Mucosa of descending colon (tissue), 3 donors: ENCODE measurements around the gene RPS6KA5. TPM values are rescaled to one million over a fixed set of nuclear protein-coding genes. Genes with fewer than 3 reads are reported as not detected.

ENCODE experiments used
- ATAC-seq: fragments of 200-7000 bp; cut with Tn5 transposase; one replicate; pipeline ENCODE4 v1.9.1; 2020; ENCODE audit warnings: mild to moderate bottlenecking, moderate library complexity
- DNase-seq, 3 donors: peaks; one replicate each; pipeline ENCODE4 v3.0.0-alpha.2; 2020
- H3K36me3 ChIP-seq: fragments of 200-600 bp; one replicate; pipeline ENCODE4 v1.8.0; 2021; ENCODE audit warnings: low read depth, mild to moderate bottlenecking
- H3K4me1 ChIP-seq: fragments of 200-600 bp; one replicate; pipeline ENCODE4 v1.8.0; 2021; ENCODE audit warnings: low read depth, mild to moderate bottlenecking
- H3K4me3 ChIP-seq: fragments of 200-600 bp; one replicate; pipeline ENCODE4 v1.8.0; 2021; ENCODE audit warnings: mild to moderate bottlenecking
- H3K9me3 ChIP-seq: fragments of 200-600 bp; one replicate; pipeline ENCODE4 v1.8.0; 2021; ENCODE audit warnings: mild to moderate bottlenecking
- CTCF ChIP-seq: fragments of 200-600 bp; IDR thresholded peaks from one replicate; pipeline ENCODE4 v1.8.0; 2022; ENCODE audit warnings: antibody characterized with exemption, mild to moderate bottlenecking
- intact Hi-C, 2 donors: fragments of 100-400 bp; cut with DNase I in 1 of 2; cut with micrococcal nuclease in 1 of 2; formaldehyde crosslinking; loops; one replicate each; pipeline versions ENCODE4 v1.11.0 to v1.11.1; 2022; cut with DNase I, micrococcal nuclease
- total RNA-seq, 3 donors: library from RNA; stranded (reverse); fragmentation: NEBNext Ultra II Directional in 2 of 3; extraction: Animal tissue kit (Norgen Biotek cat#: 25700) in 2 of 3; gene quantifications; one replicate each; pipeline versions ENCODE4 v1.2.1 to v1.2.4, GENCODE V29; 2021 to 2023
- donor health status: DM: no; HTN: no; CAD: no; lungs with moderate emphysema.
- donor health status: DM: no; HTN: no; CAD: no.
- donor health status: DM: no; HTN: yes; CAD: no.

RPS6KA5 gene
- total RNA-seq, 3 donors from 2014 or later = 25.0 to 41.5 (median 27.2) TPM

GRCh38 chr14:90886297-90886815 lies 174.1 kb downstream of the RPS6KA5 start:
- H3K36me3 ChIP-seq = no peaks in the 10 kb centered on the region
- no peak overlapping the region for H3K4me3 ChIP-seq
- intact Hi-C loops = no loop called here
- no peak for DNase-seq
- H3K4me1 ChIP-seq = no peaks in the 10 kb centered on the region
- no peak for ATAC-seq
- TF ChIP-seq CTCF = no peak
- H3K9me3 ChIP-seq = no peaks in the 10 kb centered on the region

GRCh38 chr14:90883782-90884181 lies 176.7 kb downstream of the RPS6KA5 start:
- no peak for ATAC-seq
- Histone ChIP-seq H3K4me1 (no peaks in the 10 kb centered on the region), H3K9me3 (no peaks in the 10 kb centered on the region), H3K36me3 (no peaks in the 10 kb centered on the region), H3K4me3 (no peak overlapping the region)
- DNase-seq = no peak
- intact Hi-C loops = no loop called here
- TF ChIP-seq CTCF = no peak

GRCh38 chr14:90883197-90883596 lies 177.2 kb downstream of the RPS6KA5 start:
- intact Hi-C loops = no loop called here
- TF ChIP-seq CTCF = no peak
- ATAC-seq = no peak
- Histone ChIP-seq H3K9me3 (no peaks in the 10 kb centered on the region), H3K36me3 (no peaks in the 10 kb centered on the region), H3K4me1 (no peaks in the 10 kb centered on the region), H3K4me3 (no peak overlapping the region)
- no peak for DNase-seq

- H3K9me3 ChIP-seq = no peaks in the 10 kb centered on the region
- H3K4me3 ChIP-seq = no peak overlapping the region
- no peak for ATAC-seq
- TF ChIP-seq CTCF = no peak
- H3K4me1 ChIP-seq = no peaks in the 10 kb centered on the region
- no peaks in the 10 kb centered on the region for H3K36me3 ChIP-seq
- no peak for DNase-seq
- intact Hi-C loops = no loop called here
Observed at GRCh38 chr14:90880282-90880681, 180.2 kb downstream of the RPS6KA5 start.

- intact Hi-C loops = no loop called here
- Histone ChIP-seq H3K4me1 (no peaks in the 10 kb centered on the region), H3K4me3 (no peak overlapping the region), H3K36me3 (no peaks in the 10 kb centered on the region), H3K9me3 (no peaks in the 10 kb centered on the region)
- ATAC-seq (no peak), DNase-seq (no peak)
- TF ChIP-seq CTCF = no peak
Observed at GRCh38 chr14:90874599-90874998, 185.8 kb downstream of the RPS6KA5 start.
